Activated CD8-positive, alpha-beta T cell treated with anti-CD3 and anti-CD28 coated beads, Interleukin-2, amount 10 ng/mL, durations not matched to agents 7 days and 5 days (primary cell): ENCODE data around the gene NMT1. TPM values are rescaled to one million over a fixed set of nuclear protein-coding genes. Genes with fewer than 3 reads are reported as not detected.
A peak's percentile ranks its signal among the peaks of the same experiment; 100 is the strongest.

Experiments
- ATAC-seq: fragments of 150-1000 bp; cut with Tn5 transposase; one replicate; pipeline ENCODE4 v1.10.0; 2021; ENCODE audit warnings: moderate library complexity
- CTCF ChIA-PET: fragments of 350-600 bp; sonication (Branson Sonifier 250); formaldehyde crosslinking; loops from one replicate; lab custom pipeline; 2021; ENCODE audit warnings: antibody characterized with exemption; lab: Charles Lee
- POLR2A ChIA-PET: fragments of 350-600 bp; sonication (Branson Sonifier 250); formaldehyde crosslinking; loops from one replicate; lab custom pipeline; 2021; ENCODE audit warnings: antibody characterized with exemption; lab: Charles Lee
- DNase-seq: peaks from one replicate; pipeline ENCODE4 v3.0.0-alpha.2; 2020
- H3K27ac Mint-ChIP-seq: one replicate; pipeline ENCODE4 v1.8.0; 2021; ENCODE audit warnings: mild to moderate bottlenecking, mixed read lengths
- H3K27me3 Mint-ChIP-seq: one replicate; pipeline ENCODE4 v1.8.0; 2021; ENCODE audit warnings: low read depth, mixed read lengths
- H3K36me3 Mint-ChIP-seq: one replicate; pipeline ENCODE4 v1.8.0; 2021; ENCODE audit warnings: low read depth, mixed read lengths
- H3K4me1 Mint-ChIP-seq: one replicate; pipeline ENCODE4 v1.8.0; 2021; ENCODE audit warnings: low read depth, mixed read lengths
- H3K4me3 Mint-ChIP-seq: one replicate; pipeline ENCODE4 v1.8.0; 2021; ENCODE audit warnings: mild to moderate bottlenecking, mixed read lengths
- H3K9me3 Mint-ChIP-seq: one replicate; pipeline ENCODE4 v1.8.0; 2022; ENCODE audit warnings: mixed read lengths; ENCODE audit not compliant: insufficient read depth
- total RNA-seq, 2 experiments: library from RNA; stranded (reverse); gene quantifications; one replicate each; pipeline ENCODE4 v1.2.3, GENCODE V29; 2021

NMT1 gene
- total RNA-seq, 2 experiments from 2014 or later = 125 to 143 TPM

DNA sequence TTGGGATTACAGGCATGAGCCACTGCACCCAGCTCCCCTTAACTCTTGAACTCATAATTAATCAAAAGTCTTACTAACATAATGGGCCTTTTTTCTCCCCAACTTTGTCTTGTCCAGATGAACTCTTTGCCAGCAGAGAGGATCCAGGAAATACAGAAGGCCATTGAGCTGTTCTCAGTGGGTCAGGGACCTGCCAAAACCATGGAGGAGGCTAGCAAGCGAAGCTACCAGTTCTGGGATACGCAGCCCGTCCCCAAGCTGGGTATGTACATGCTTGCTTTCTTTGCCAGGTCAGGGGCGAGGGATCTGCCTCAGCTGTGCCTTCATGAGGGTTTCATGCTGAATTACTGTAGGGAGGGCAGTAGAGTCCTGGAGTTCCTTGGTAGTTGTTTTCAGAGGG lies 25.3 kb downstream of the NMT1 start:
- ATAC-seq (no peak), DNase-seq (no peak)
- peaks cover 15% of the 10 kb centered on the region for H3K4me1 Mint-ChIP-seq
- H3K4me3 Mint-ChIP-seq = no peak overlapping the region
- H3K36me3 Mint-ChIP-seq = peaks cover 49% of the 10 kb centered on the region
- ChIA-PET POLR2A (interaction anchor here (0.7 kb wide), 1 partner anchor 76 kb away, joined by 4 read pairs; no protein-coding TSS in a partner anchor), CTCF (no interaction called here)
- no peaks in the 10 kb centered on the region for H3K9me3 Mint-ChIP-seq
- no peaks in the 10 kb centered on the region for H3K27me3 Mint-ChIP-seq
- no peak overlapping the region for H3K27ac Mint-ChIP-seq

DNA sequence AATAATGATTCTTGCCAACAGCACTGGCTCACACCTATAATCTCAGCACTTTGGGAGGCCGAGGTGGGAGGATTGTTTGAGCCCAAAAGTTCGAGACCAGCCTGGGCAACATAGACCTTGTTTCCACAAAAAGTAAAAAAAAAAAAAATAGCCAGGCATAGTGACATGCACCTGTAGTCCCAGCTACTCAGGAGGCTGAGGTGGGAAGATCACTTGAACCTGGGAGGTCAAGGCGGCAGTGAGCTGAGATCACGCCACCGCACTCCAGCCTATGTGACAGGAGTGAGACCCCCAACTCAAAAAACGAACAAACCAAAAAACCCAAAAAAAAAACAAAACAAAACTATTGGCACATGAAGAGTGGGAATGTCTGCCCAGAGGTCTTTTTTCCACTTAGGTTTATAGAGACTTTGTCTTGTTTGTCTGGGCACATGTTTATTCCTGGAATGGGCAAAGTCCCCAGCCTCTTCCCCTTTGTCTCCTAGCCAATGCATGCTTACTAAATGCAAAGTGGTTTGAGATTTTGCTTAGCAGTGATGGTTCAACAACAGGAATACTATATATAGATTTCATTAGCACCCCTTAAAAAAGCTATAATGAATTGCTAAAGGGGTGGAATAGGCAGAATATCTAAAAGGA lies 25.9 kb downstream of the NMT1 start:
- no peak for DNase-seq
- ChIA-PET POLR2A (no interaction called here), CTCF (interaction anchor here (1.2 kb wide), 1 partner anchor 167 kb away, joined by 5 read pairs; no protein-coding TSS in a partner anchor)
- H3K4me3 Mint-ChIP-seq = no peak overlapping the region
- H3K4me1 Mint-ChIP-seq = peaks cover 15% of the 10 kb centered on the region
- no peak overlapping the region for H3K27ac Mint-ChIP-seq
- peaks cover 47% of the 10 kb centered on the region for H3K36me3 Mint-ChIP-seq
- no peak for ATAC-seq
- no peaks in the 10 kb centered on the region for H3K27me3 Mint-ChIP-seq
- H3K9me3 Mint-ChIP-seq = no peaks in the 10 kb centered on the region

DNA sequence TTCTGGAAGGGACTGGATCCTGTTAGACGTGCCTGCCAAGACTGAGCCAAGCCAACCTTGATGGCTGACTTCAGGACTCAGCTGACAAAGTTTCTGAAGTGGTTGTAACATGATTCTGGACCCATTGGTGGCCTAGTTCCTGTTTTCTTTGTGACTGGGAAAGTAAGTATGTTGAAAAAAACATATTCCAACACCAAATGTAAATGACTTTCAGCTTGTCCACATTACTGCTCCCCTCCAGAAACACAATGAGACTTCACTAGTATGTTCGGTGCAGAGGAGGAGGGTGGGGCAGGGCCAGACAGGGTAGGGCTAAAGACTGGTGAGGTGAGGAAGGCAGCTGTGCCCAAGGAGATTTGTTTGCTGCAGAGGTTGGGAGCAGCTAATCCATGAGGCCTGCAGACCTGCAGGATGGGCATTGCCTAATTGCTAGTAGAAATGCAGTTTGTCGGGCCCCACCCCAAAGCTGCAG lies 26.4 kb downstream of the NMT1 start:
- H3K36me3 Mint-ChIP-seq = peaks cover 48% of the 10 kb centered on the region

DNA sequence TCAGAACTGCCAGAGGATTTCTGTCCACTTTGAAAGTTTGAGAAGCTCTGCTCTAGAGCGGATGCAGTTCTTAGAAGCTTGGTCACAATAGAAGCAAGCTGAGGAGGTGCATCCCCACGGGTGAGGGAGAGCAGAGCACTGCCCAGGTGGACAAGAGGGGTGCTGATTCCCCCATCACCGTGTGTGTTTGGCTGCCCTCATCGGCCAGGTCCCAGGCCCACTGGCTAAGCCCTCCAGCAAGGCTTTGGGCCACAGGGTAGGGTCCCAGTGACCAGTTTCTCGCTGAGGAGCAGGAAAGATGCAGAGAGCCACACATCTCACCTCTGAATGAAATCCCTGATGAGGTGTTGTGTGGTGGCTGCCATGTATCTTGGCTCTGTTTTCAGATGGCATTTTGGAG lies 26.9 kb downstream of the NMT1 start:
- Mint-ChIP-seq H3K4me1 (peaks cover 15% of the 10 kb centered on the region), H3K4me3 (no peak overlapping the region), H3K9me3 (no peaks in the 10 kb centered on the region), H3K27me3 (no peaks in the 10 kb centered on the region), H3K27ac (peak overlapping the region; percentile 75), H3K36me3 (peaks cover 51% of the 10 kb centered on the region)
- CTCF ChIA-PET = interaction anchor here (1.2 to 3.4 kb wide), 3 partner anchors 12 to 168 kb away, joined by 3 to 22 read pairs (median 5); partner anchors contain the start of gene ACBD4
- DNase-seq (no peak), ATAC-seq (no peak)
- POLR2A ChIA-PET = no interaction called here

More for the DNA sequence above, 26.4 kb downstream of the NMT1 start:
- POLR2A ChIA-PET = no interaction called here
- ATAC-seq (no peak), DNase-seq (no peak)
- no peak overlapping the region for H3K4me3 Mint-ChIP-seq
- H3K27me3 Mint-ChIP-seq = no peaks in the 10 kb centered on the region
- CTCF ChIA-PET = interaction anchor here (1.2 to 3.4 kb wide), 3 partner anchors 12 to 167 kb away, joined by 3 to 22 read pairs (median 5); partner anchors contain the start of gene ACBD4
- H3K9me3 Mint-ChIP-seq = no peaks in the 10 kb centered on the region
- peaks cover 15% of the 10 kb centered on the region for H3K4me1 Mint-ChIP-seq
- peak overlapping the region; percentile 75 for H3K27ac Mint-ChIP-seq

DNA sequence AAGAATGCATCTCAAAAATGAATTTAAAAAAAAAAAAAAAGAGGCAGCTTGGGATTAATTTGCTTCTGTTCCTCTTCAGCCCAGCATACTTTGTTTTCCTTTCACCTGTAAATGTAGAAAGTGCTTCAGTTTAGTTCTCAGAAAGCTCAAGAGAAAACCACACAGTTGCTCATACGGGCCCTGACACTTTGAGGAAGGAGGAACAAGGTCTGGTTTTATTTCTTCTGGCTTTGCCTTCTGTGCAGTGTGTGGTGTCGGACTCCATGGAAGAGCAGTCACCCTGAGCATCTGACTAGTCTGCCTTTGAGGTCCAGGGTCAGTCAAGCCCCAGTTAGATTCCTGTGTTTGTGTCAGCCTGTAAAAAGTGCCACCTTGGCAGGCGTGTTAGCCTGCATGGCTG lies 27.6 kb downstream of the NMT1 start:
- Mint-ChIP-seq H3K4me3 (no peak overlapping the region), H3K27me3 (no peaks in the 10 kb centered on the region), H3K9me3 (no peaks in the 10 kb centered on the region), H3K36me3 (peaks cover 56% of the 10 kb centered on the region), H3K4me1 (peaks cover 15% of the 10 kb centered on the region), H3K27ac (peak overlapping the region; percentile 79)
- CTCF ChIA-PET = interaction anchor here (1.4 to 3.4 kb wide), 2 partner anchors 11 to 47 kb away, joined by 3 to 22 read pairs; partner anchors contain the start of gene ACBD4
- DNase-seq = no peak
- POLR2A ChIA-PET = interaction anchor here (0.7 kb wide), 1 partner anchor 28 kb away, joined by 4 read pairs; the partner anchor contains the start of gene NMT1
- ATAC-seq = peak; percentile 42

DNA sequence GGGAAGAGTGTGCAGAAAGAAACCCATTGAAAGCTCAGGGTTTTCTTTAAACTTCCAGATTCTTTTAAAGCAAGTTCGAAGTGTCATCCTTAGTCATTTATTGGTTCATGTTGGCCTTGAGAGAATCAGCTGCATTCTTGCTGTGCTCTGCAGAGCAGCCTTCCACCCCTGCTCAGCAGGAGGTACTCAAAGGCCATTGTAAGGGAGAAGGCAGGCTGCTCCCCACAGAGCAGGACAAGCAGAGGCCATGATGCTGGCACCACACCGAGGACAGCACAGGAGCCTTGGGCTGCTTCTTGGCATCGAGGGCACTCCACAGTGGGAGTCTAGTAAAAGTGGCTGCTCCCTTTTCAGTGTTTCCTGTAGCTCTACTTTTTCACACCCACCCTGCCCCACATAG lies 29.6 kb downstream of the NMT1 start:
- no peaks in the 10 kb centered on the region for H3K9me3 Mint-ChIP-seq
- ChIA-PET POLR2A (no interaction called here), CTCF (interaction anchor here (1.0 to 3.4 kb wide), 3 partner anchors 9 to 68 kb away, joined by 3 to 22 read pairs (median 4); partner anchors contain the start of gene ACBD4)
- H3K27ac Mint-ChIP-seq = peak overlapping the region; percentile 9
- no peak for ATAC-seq
- peaks cover 15% of the 10 kb centered on the region for H3K4me1 Mint-ChIP-seq
- peaks cover 64% of the 10 kb centered on the region for H3K36me3 Mint-ChIP-seq
- H3K4me3 Mint-ChIP-seq = no peak overlapping the region
- no peaks in the 10 kb centered on the region for H3K27me3 Mint-ChIP-seq
- DNase-seq = no peak

DNA sequence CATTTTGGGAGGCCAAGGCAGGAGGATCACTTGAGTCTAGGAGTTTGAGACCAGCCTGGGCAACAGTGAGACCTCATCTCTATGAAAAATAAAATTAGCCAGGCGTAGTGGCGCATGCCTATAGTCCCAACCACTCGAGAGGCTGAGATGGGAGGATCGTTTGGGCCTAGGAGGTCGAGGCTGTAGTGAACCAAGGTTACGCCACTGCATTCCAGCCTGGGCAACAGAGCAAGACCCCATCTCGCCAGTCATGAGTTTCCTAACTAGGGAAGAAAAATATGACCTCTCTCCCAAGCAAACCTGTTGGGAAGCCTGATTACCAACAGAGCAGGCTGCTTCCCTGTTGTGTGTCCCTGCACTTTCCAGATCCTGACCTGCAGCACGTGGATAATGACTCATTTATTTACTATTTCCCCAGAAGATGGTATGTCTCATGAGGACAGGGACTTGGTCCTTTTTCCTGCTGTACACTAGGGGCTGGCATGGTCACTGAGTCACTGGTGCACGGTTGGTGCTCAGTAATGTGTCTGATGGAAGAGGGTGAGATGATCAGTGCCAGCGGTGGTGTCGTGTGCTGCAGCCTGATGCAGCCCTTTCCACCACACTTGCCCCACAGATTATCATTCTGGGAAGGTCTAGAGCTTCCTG lies 30.8 kb downstream of the NMT1 start:
- Mint-ChIP-seq H3K27ac (peak overlapping the region; percentile 24), H3K27me3 (no peaks in the 10 kb centered on the region), H3K36me3 (peaks cover 65% of the 10 kb centered on the region), H3K4me1 (peaks cover 15% of the 10 kb centered on the region), H3K4me3 (no peak overlapping the region), H3K9me3 (no peaks in the 10 kb centered on the region)
- DNase-seq (no peak), ATAC-seq (no peak)
- ChIA-PET POLR2A (interaction anchor here (0.6 kb wide), 1 partner anchor 140 kb away, joined by 3 read pairs; no protein-coding TSS in a partner anchor), CTCF (no interaction called here)

DNA sequence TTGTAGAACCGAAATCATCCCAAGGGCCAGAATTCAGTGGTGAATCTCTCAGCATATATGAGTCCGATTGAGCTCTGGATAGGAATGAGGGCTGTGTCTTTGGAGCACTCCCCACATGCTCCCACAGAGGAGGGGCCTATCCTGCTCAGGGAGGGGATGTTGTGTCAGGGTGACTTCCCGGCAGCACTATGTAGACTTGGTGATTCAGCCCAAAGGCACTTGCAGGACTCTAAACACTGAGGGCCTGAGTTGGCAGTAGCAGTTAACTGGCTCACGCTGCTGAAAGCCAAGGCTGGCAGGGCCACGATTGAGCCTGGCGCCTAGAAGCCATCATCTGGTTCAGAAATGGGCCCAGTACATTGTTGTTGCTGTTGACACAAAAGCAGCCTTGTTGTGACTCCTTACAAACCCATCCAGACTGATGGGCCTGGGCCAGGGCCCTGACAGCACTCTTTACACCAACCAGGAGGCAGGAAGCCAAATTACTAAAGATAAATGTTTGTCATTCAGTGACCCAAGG lies 31.9 kb downstream of the NMT1 start:
- Mint-ChIP-seq H3K27me3 (no peaks in the 10 kb centered on the region), H3K4me1 (peaks cover 9% of the 10 kb centered on the region), H3K4me3 (no peak overlapping the region), H3K9me3 (no peaks in the 10 kb centered on the region), H3K36me3 (peaks cover 63% of the 10 kb centered on the region), H3K27ac (no peak overlapping the region)
- DNase-seq (no peak), ATAC-seq (no peak)
- CTCF ChIA-PET = no interaction called here
- POLR2A ChIA-PET = no interaction called here

DNA sequence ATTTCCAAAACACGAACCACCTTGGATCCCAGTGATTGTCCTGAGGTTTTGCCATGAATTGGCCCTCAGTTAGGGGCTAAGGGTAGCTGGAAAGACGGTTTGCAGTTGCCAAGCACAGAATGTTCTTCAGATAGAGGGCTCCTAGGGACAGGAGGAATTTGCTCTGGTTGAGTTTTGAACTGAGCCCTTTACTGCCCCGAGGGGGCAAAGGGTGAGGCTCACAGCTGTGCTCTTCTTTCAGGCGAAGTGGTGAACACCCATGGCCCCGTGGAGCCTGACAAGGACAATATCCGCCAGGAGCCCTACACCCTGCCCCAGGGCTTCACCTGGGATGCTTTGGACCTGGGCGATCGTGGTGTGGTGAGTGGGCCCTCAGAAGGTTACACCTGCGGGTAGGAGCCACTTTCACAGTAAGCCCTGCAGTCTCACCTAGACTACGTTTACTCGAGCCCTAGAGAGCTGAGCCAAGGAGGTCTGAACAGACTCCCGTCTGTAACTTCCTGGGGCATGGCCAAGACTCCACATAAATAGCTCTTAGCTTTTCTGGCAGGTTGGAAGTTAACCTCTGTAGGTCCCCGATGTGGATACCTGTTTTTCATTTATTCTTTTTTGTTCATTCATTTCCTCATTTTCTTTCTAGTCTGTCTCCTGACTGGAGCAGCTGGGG lies 32.5 kb downstream of the NMT1 start:
- ChIA-PET CTCF (interaction anchor here (0.7 to 1.0 kb wide), 2 partner anchors 9 to 38 kb away, joined by 3 read pairs; partner anchors contain the start of gene PLCD3), POLR2A (no interaction called here)
- H3K36me3 Mint-ChIP-seq = peaks cover 65% of the 10 kb centered on the region

DNA sequence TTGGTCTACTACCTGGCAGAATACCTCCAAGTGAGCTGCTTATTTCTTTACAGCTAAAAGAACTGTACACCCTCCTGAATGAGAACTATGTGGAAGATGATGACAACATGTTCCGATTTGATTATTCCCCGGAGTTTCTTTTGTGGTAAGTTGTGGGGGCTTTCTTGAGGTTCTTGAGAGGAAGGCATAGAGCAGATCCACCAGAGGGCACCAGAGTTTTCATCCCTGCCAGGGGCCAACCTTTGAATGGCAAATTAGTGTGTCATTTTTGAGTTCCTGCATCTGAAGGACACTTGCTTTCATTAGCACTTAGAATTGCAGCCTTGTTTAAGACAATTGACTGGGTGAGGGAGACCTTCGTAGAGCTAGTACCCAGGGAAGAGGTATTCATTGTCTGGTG lies 35.0 kb downstream of the NMT1 start:
- Mint-ChIP-seq H3K4me3 (no peak overlapping the region), H3K27me3 (no peaks in the 10 kb centered on the region), H3K4me1 (no peaks in the 10 kb centered on the region), H3K36me3 (peaks cover 66% of the 10 kb centered on the region), H3K9me3 (no peaks in the 10 kb centered on the region), H3K27ac (no peak overlapping the region)
- ATAC-seq = no peak
- ChIA-PET POLR2A (interaction anchor here (0.9 to 1.1 kb wide), 2 partner anchors 13 to 35 kb away, joined by 3 read pairs; partner anchors contain the start of gene NMT1), CTCF (interaction anchor here (1.0 to 2.8 kb wide), 7 partner anchors 13 to 49 kb away, joined by 3 to 10 read pairs (median 5); partner anchors contain the start of gene ACBD4)
- peak; percentile 28 for DNase-seq

More for the DNA sequence above, 32.5 kb downstream of the NMT1 start:
- H3K4me1 Mint-ChIP-seq = peaks cover 4% of the 10 kb centered on the region
- H3K4me3 Mint-ChIP-seq = no peak overlapping the region
- DNase-seq (no peak), ATAC-seq (no peak)
- H3K9me3 Mint-ChIP-seq = no peaks in the 10 kb centered on the region
- no peak overlapping the region for H3K27ac Mint-ChIP-seq
- H3K27me3 Mint-ChIP-seq = no peaks in the 10 kb centered on the region

DNA sequence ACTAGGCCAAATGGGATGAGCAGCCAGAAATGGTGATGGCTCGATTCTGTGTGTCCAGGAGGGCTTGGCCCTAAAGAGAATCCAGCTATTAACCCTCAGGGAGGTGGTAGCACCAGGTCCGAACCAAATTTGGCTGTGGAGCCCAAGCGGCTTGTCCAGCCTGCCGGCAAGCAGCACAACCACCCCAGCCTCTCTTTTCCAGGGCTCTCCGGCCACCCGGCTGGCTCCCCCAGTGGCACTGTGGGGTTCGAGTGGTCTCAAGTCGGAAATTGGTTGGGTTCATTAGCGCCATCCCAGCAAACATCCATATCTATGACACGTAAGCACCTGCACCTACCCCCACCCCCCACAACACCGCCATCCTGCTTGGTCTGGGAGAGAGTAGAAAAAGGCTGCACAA lies 35.8 kb downstream of the NMT1 start:
- H3K4me1 Mint-ChIP-seq = no peaks in the 10 kb centered on the region
- H3K4me3 Mint-ChIP-seq = no peak overlapping the region
- H3K27me3 Mint-ChIP-seq = no peaks in the 10 kb centered on the region
- DNase-seq = no peak
- H3K36me3 Mint-ChIP-seq = peaks cover 65% of the 10 kb centered on the region
- no peak overlapping the region for H3K27ac Mint-ChIP-seq
- H3K9me3 Mint-ChIP-seq = no peaks in the 10 kb centered on the region
- no peak for ATAC-seq
- POLR2A ChIA-PET = interaction anchor here (0.9 to 1.1 kb wide), 2 partner anchors 12 to 36 kb away, joined by 3 read pairs; partner anchors contain the start of gene NMT1
- CTCF ChIA-PET = interaction anchor here (1.0 to 4.1 kb wide), 7 partner anchors 12 to 47 kb away, joined by 3 to 12 read pairs (median 5); partner anchors contain the start of gene ACBD4
